Left renal pelvis (tissue), 4 donors: ENCODE data around the gene NUDT1. TPM values are rescaled to one million over a fixed set of nuclear protein-coding genes. Genes with fewer than 3 reads are reported as not detected.

ENCODE experiments used
- DNase-seq, 4 donors: peaks; one replicate each; pipeline ENCODE4 v3.0.0-alpha.2; 2013; ENCODE audit warnings: low read depth in 4 of 4, low spot score in 3 of 4
- polyA plus RNA-seq, 4 donors: library from polyadenylated mRNA; unstranded; fragments of 120-200 nt; gene quantifications; one replicate each; pipeline ENCODE4 v1.2.1, GENCODE V29; 2013; ENCODE audit not compliant: insufficient read length in 4 of 4

Gene NUDT1
- polyA plus RNA-seq, 4 donors, result 19.3 to 25.8 (median 19.8) TPM

GRCh38 chr7:2245883-2246675 is 4.1 kb downstream of the NUDT1 start:
- no peak for DNase-seq

- DNase-seq, result no peak
Observed at GRCh38 chr7:2247141-2247995, 5.3 kb downstream of the NUDT1 start.

- no peak for DNase-seq
Observed at GRCh38 chr7:2248984-2249694, 7.1 kb downstream of the NUDT1 start.

- no peak for DNase-seq
Observed at GRCh38 chr7:2249744-2250323, 7.8 kb downstream of the NUDT1 start.

- DNase-seq, result no peak
Observed at GRCh38 chr7:2251381-2251780, 9.4 kb downstream of the NUDT1 start.

- DNase-seq, result no peak
Observed at GRCh38 chr7:2251841-2252771, 10.1 kb downstream of the NUDT1 start.

- no peak for DNase-seq
Observed at GRCh38 chr7:2253021-2253420, 11.0 kb downstream of the NUDT1 start.

GRCh38 chr7:2253525-2254244 is 11.7 kb downstream of the NUDT1 start:
- no peak for DNase-seq

GRCh38 chr7:2254429-2255144 is 12.6 kb downstream of the NUDT1 start:
- no peak for DNase-seq

- DNase-seq, result no peak
Observed at GRCh38 chr7:2255145-2256139, 13.4 kb downstream of the NUDT1 start.

GRCh38 chr7:2256306-2257045 is 14.4 kb downstream of the NUDT1 start:
- no peak for DNase-seq

- DNase-seq, result no peak
Observed at GRCh38 chr7:2257046-2257551, 15.1 kb downstream of the NUDT1 start.

- no peak for DNase-seq
Observed at GRCh38 chr7:2257651-2258050, 15.6 kb downstream of the NUDT1 start.

GRCh38 chr7:2258661-2259365 is 16.8 kb downstream of the NUDT1 start:
- DNase-seq, result no peak

GRCh38 chr7:2259480-2259879 is 17.5 kb downstream of the NUDT1 start:
- no peak for DNase-seq

- DNase-seq, result no peak
Observed at GRCh38 chr7:2260820-2261219, 18.8 kb downstream of the NUDT1 start.
